MM.1S (cell line): ENCODE results near the gene ANXA8.

Experiments
- DNase-seq: peaks from one replicate; pipeline ENCODE4 v3.0.0-alpha.2; 2015
- H2AFZ ChIP-seq: fragments of 300-600 bp; sonication (generic); 2 replicates; pipeline ENCODE4 v1.6.0; 2016; ENCODE audit warnings: antibody characterized with exemption, low read length
- H3F3A ChIP-seq: fragments of 300-600 bp; sonication (generic); 2 replicates; pipeline ENCODE4 v1.6.1; 2016; ENCODE audit warnings: mild to moderate bottlenecking, antibody characterized with exemption, low read length, moderate library complexity, mixed read lengths; ENCODE audit not compliant: insufficient read depth
- H3K27ac ChIP-seq: fragments of 300-600 bp; sonication (generic); 2 replicates; pipeline ENCODE4 v1.5.1; 2016; ENCODE audit warnings: mild to moderate bottlenecking, low read length
- H3K27me3 ChIP-seq: fragments of 300-600 bp; sonication (generic); replicated peaks from 2 replicates; pipeline ENCODE4 v1.6.0; 2016; ENCODE audit warnings: low read length; ENCODE audit not compliant: insufficient read depth
- H3K36me3 ChIP-seq: fragments of 300-600 bp; sonication (generic); replicated peaks from 2 replicates; pipeline ENCODE4 v1.6.1; 2016; ENCODE audit warnings: mild to moderate bottlenecking, low read length, mixed read lengths; ENCODE audit not compliant: insufficient read depth
- H3K4me1 ChIP-seq: fragments of 300-600 bp; sonication (generic); 2 replicates; pipeline ENCODE4 v1.6.1; 2016; ENCODE audit warnings: low read length, mixed read lengths
- H3K4me2 ChIP-seq: fragments of 300-600 bp; sonication (generic); 2 replicates; pipeline ENCODE4 v1.6.0; 2016; ENCODE audit warnings: low read depth, low read length
- H3K4me3 ChIP-seq: fragments of 300-600 bp; sonication (generic); 2 replicates; pipeline ENCODE4 v1.5.1; 2016; ENCODE audit warnings: low read length, mixed read lengths
- H3K79me2 ChIP-seq: fragments of 300-600 bp; sonication (generic); 2 replicates; pipeline ENCODE4 v1.6.1; 2016; ENCODE audit warnings: mixed run types, low read length, mixed read lengths
- H3K9ac ChIP-seq: fragments of 300-600 bp; sonication (generic); 2 replicates; pipeline ENCODE4 v1.6.1; 2016; ENCODE audit warnings: low read length, mixed read lengths
- H3K9me2 ChIP-seq: fragments of 300-600 bp; sonication (generic); replicated peaks from 2 replicates; pipeline ENCODE4 v1.6.1; 2016; ENCODE audit warnings: mild to moderate bottlenecking, low read length, mixed read lengths; ENCODE audit not compliant: insufficient read depth
- H3K9me3 ChIP-seq: fragments of 300-600 bp; sonication (generic); replicated peaks from 2 replicates; pipeline ENCODE4 v1.6.1; 2016; ENCODE audit warnings: mild to moderate bottlenecking, low read length, mixed read lengths; ENCODE audit not compliant: insufficient read depth
- H4K20me1 ChIP-seq: fragments of 300-600 bp; sonication (generic); 2 replicates; pipeline ENCODE4 v1.6.1; 2016; ENCODE audit warnings: mild to moderate bottlenecking, low read length, moderate library complexity, mixed read lengths; ENCODE audit not compliant: insufficient read depth
- CTCF ChIP-seq: fragments of 300-600 bp; sonication (generic); IDR thresholded peaks from 2 replicates; pipeline ENCODE4 v1.5.1; 2016; ENCODE audit warnings: antibody characterized with exemption, low read length, mixed read lengths
- EZH2 ChIP-seq: fragments of 300-600 bp; sonication (generic); optimal IDR thresholded peaks from 2 replicates; pipeline ENCODE3; 2017; ENCODE audit warnings: low read depth, mild to moderate bottlenecking, antibody characterized with exemption, low read length, mixed read lengths
- EZH2phosphoT487 ChIP-seq: fragments of 300-600 bp; sonication (generic); IDR thresholded peaks from 2 replicates; pipeline ENCODE4 v1.6.1; 2018; ENCODE audit warnings: antibody characterized with exemption, low read length

Gene ANXA8

DNA sequence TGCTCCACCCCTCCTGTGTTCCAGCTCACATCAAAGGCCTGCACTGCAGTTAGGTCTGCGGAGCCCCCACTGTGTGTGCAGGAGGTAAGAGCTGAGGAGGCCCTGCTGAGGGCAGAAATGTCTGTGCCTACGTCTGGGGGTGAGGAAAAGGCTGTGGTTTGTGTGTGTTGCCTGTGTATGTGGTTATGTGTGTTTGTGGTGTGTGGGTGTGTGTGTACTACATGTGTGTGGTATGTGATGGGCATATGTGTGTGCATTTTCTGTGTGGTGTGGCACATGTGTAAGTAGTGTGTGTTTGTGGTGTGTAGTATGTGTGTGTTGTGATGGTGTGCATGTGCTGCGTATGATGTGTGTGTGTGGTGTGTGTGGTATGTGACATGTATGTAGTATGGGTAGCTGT is 36.2 kb downstream of the ANXA8 start:
- no peak for DNase-seq
- Histone ChIP-seq H2AFZ (no peak overlapping the region), H3K36me3 (no peaks in the 10 kb centered on the region), H3K4me3 (no peak overlapping the region), H3F3A (no peaks in the 10 kb centered on the region), H3K79me2 (no peaks in the 10 kb centered on the region), H3K4me2 (no peak overlapping the region), H3K9ac (no peak overlapping the region), H3K4me1 (no peaks in the 10 kb centered on the region), H3K9me3 (no peaks in the 10 kb centered on the region), H3K27me3 (0 out of 2 replicates have a peak, but pooled peaks cover 9% of the 10 kb centered on the region), H4K20me1 (no peaks in the 10 kb centered on the region), H3K27ac (no peak overlapping the region), H3K9me2 (no peaks in the 10 kb centered on the region)
- TF ChIP-seq CTCF (no peak), EZH2phosphoT487 (no peak), EZH2 (no peak)

DNA sequence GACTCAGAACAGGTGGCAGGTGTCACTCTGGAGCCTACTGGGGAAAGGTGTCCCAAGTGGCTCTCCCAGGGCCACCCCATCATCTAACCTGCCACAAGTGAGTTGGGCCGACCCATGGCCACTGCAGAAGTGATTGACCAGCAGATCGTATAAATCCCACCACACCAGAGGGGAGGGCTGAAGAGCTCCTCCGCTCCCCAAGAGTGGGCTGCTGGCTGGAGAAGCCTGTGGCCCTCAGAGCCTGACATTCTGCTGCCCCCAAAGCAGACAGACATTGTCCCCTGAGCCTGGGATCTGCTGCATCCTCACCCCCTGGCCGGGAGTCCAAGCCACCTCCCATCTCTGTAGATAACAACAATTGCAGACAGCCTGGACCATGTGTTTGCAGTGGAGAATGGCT is 36.7 kb downstream of the ANXA8 start:
- Histone ChIP-seq H3K36me3 (no peaks in the 10 kb centered on the region), H3F3A (no peaks in the 10 kb centered on the region), H3K9me3 (no peaks in the 10 kb centered on the region), H2AFZ (no peak overlapping the region), H3K79me2 (no peaks in the 10 kb centered on the region), H3K27me3 (0 out of 2 replicates have a peak, but pooled peaks cover 7% of the 10 kb centered on the region), H3K9me2 (no peaks in the 10 kb centered on the region), H3K4me3 (no peak overlapping the region), H3K4me2 (no peak overlapping the region), H3K9ac (no peak overlapping the region), H3K4me1 (no peaks in the 10 kb centered on the region), H3K27ac (no peak overlapping the region), H4K20me1 (no peaks in the 10 kb centered on the region)
- TF ChIP-seq CTCF, result no peak
- no peak for TF ChIP-seq EZH2phosphoT487
- no peak for TF ChIP-seq EZH2
- no peak for DNase-seq

- Histone ChIP-seq H3K79me2 (no peaks in the 10 kb centered on the region), H3K27me3 (peaks cover 8% of the 10 kb centered on the region; the same call in 1 of the 2 replicates), H4K20me1 (no peaks in the 10 kb centered on the region), H3K4me1 (no peaks in the 10 kb centered on the region), H3F3A (no peaks in the 10 kb centered on the region), H3K9ac (no peak overlapping the region), H3K4me3 (no peak overlapping the region), H2AFZ (no peak overlapping the region), H3K4me2 (no peak overlapping the region), H3K36me3 (no peaks in the 10 kb centered on the region), H3K9me2 (no peaks in the 10 kb centered on the region), H3K9me3 (no peaks in the 10 kb centered on the region), H3K27ac (no peak overlapping the region)
- no peak for DNase-seq
- TF ChIP-seq CTCF, result no peak
- TF ChIP-seq EZH2phosphoT487, result no peak
- no peak for TF ChIP-seq EZH2
Observed at GRCh38 chr10:47445720-47446119, 38.2 kb downstream of the ANXA8 start.
